ENCODE data around the gene BCDIN3D.

GRCh38 chr12:49891012-49891411, 48.1 kb upstream of the BCDIN3D start:
- TF ChIP-seq, protein P1, sequence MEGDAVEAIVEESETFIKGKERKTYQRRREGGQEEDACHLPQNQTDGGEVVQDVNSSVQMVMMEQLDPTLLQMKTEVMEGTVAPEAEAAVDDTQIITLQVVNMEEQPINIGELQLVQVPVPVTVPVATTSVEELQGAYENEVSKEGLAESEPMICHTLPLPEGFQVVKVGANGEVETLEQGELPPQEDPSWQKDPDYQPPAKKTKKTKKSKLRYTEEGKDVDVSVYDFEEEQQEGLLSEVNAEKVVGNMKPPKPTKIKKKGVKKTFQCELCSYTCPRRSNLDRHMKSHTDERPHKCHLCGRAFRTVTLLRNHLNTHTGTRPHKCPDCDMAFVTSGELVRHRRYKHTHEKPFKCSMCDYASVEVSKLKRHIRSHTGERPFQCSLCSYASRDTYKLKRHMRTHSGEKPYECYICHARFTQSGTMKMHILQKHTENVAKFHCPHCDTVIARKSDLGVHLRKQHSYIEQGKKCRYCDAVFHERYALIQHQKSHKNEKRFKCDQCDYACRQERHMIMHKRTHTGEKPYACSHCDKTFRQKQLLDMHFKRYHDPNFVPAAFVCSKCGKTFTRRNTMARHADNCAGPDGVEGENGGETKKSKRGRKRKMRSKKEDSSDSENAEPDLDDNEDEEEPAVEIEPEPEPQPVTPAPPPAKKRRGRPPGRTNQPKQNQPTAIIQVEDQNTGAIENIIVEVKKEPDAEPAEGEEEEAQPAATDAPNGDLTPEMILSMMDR (IDR thresholded peaks at IDR 0.05): no peak
- no peak for TF ChIP-seq POLR2AphosphoS5 (IDR thresholded peaks at IDR 0.05)
